WI38 (cell line): Measurements from ENCODE around the gene GRIK3.
"Not testable (repeated sequence)": the region's sequence is repeated elsewhere in the genome, so short reads cannot be mapped to it uniquely, and the experiment has no call there.

Experiments used
- H3K4me3 ChIP-seq: 2 replicates; pipeline ENCODE4 v1.5.1; 2011; ENCODE audit warnings: low read depth, mild to moderate bottlenecking, control low read depth, low read length
- CTCF ChIP-seq: IDR thresholded peaks from 2 replicates; pipeline ENCODE4 v1.5.1; 2012; ENCODE audit warnings: low read depth, mild to moderate bottlenecking, control low read depth, low read length

Gene GRIK3

GRCh38 chr1:36905941-36906340 lies 128.4 kb downstream of the GRIK3 start:
- TF ChIP-seq CTCF = no peak
- H3K4me3 ChIP-seq = no peak overlapping the region

- TF ChIP-seq CTCF = no peak
Observed at GRCh38 chr1:36900128-36900527, 134.2 kb downstream of the GRIK3 start.

GRCh38 chr1:36897813-36898212 lies 136.5 kb downstream of the GRIK3 start:
- H3K4me3 ChIP-seq = not testable (repeated sequence)

More at GRCh38 chr1:36900128-36900527, 134.2 kb downstream of the GRIK3 start:
- H3K4me3 ChIP-seq = no peak overlapping the region

GRCh38 chr1:36894824-36895223 lies 139.5 kb downstream of the GRIK3 start:
- no peak for TF ChIP-seq CTCF
- no peak overlapping the region for H3K4me3 ChIP-seq

GRCh38 chr1:36890776-36891175 lies 143.5 kb downstream of the GRIK3 start:
- TF ChIP-seq CTCF = no peak

GRCh38 chr1:36889478-36890226 lies 144.7 kb downstream of the GRIK3 start:
- no peak overlapping the region for H3K4me3 ChIP-seq
- no peak for TF ChIP-seq CTCF

More at GRCh38 chr1:36890776-36891175, 143.5 kb downstream of the GRIK3 start:
- H3K4me3 ChIP-seq = no peak overlapping the region

GRCh38 chr1:36888811-36889477 lies 145.4 kb downstream of the GRIK3 start:
- no peak overlapping the region for H3K4me3 ChIP-seq
- no peak for TF ChIP-seq CTCF
